GM12874 (cell line): ENCODE data around the gene MYOCD.

Experiments
- TF ChIP-seq, protein P1 (sequence below): IDR thresholded peaks from 2 replicates; pipeline ENCODE4 v1.5.1; 2011; ENCODE audit warnings: low read depth, mild to moderate bottlenecking, control low read depth, low read length, moderate library complexity; ENCODE audit not compliant: insufficient read depth

Gene MYOCD

GRCh38 chr17:12756786-12757185, 91.1 kb downstream of the MYOCD start:
- TF ChIP-seq, protein P1, sequence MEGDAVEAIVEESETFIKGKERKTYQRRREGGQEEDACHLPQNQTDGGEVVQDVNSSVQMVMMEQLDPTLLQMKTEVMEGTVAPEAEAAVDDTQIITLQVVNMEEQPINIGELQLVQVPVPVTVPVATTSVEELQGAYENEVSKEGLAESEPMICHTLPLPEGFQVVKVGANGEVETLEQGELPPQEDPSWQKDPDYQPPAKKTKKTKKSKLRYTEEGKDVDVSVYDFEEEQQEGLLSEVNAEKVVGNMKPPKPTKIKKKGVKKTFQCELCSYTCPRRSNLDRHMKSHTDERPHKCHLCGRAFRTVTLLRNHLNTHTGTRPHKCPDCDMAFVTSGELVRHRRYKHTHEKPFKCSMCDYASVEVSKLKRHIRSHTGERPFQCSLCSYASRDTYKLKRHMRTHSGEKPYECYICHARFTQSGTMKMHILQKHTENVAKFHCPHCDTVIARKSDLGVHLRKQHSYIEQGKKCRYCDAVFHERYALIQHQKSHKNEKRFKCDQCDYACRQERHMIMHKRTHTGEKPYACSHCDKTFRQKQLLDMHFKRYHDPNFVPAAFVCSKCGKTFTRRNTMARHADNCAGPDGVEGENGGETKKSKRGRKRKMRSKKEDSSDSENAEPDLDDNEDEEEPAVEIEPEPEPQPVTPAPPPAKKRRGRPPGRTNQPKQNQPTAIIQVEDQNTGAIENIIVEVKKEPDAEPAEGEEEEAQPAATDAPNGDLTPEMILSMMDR = no peak

DNA sequence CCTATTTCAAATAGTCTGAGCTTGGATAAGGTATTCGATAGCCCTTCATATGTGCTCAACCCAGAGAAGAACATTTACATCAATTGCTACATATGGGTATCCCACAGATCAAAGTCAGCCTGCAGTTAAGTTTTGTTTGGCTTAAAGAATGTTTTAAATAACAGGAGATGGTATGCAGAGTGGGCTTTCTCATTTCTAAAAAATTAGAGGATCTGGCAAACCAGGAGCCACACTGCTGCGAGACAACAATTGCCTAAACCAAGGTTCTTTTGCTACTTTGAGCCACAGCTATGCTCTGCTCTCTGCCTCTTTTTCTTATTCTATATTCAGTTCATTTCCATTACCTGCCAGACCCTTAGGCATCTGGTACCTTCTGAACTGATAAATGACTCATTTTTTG, 93.4 kb downstream of the MYOCD start:
- TF ChIP-seq, protein P1 = no peak

DNA sequence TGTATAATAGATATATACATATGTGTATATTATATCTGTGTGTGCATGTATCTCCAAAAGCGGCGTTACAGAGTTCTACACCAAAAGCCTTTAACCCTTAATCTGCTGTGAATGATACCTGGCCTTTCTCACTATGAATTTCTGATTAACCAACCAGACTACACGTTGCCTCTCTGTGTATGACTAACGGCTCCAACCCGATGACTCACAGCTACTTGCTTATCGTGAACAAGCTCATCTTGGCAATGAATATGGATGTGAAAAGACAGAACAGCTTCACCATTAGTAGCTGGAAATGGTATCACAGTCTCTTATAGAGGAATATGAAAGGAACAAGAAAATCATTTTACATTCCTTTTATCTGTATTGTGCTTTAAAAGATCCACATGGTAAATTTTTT, 99.9 kb downstream of the MYOCD start:
- TF ChIP-seq, protein P1 = no peak

- TF ChIP-seq, protein P1 = no peak
Observed at GRCh38 chr17:12768255-12768654, 102.6 kb downstream of the MYOCD start.

GRCh38 chr17:12769981-12770380, 104.3 kb downstream of the MYOCD start:
- TF ChIP-seq, protein P1 = no peak

GRCh38 chr17:12773153-12773552, 107.5 kb downstream of the MYOCD start:
- TF ChIP-seq, protein P1 = no peak

DNA sequence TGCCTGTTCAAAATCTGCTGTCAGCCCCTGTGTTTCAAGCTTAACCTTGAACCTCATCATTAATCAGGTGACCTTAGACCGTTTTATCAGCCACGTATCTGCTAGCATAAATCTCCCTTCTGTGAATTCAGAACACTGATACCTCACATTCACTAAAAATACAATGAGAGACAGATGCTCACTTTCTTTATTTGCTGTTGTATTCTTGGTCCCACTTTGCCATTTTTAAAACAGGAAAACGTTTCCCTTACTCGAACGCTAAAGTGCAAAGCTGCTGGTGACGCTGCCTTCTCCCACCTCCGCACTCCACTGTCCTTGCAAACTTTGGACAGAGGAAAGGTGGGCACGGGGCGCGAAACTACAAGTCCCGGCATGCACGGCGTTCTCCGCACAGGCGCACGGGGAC, 123.4 kb downstream of the MYOCD start:
- TF ChIP-seq, protein P1 = no peak

DNA sequence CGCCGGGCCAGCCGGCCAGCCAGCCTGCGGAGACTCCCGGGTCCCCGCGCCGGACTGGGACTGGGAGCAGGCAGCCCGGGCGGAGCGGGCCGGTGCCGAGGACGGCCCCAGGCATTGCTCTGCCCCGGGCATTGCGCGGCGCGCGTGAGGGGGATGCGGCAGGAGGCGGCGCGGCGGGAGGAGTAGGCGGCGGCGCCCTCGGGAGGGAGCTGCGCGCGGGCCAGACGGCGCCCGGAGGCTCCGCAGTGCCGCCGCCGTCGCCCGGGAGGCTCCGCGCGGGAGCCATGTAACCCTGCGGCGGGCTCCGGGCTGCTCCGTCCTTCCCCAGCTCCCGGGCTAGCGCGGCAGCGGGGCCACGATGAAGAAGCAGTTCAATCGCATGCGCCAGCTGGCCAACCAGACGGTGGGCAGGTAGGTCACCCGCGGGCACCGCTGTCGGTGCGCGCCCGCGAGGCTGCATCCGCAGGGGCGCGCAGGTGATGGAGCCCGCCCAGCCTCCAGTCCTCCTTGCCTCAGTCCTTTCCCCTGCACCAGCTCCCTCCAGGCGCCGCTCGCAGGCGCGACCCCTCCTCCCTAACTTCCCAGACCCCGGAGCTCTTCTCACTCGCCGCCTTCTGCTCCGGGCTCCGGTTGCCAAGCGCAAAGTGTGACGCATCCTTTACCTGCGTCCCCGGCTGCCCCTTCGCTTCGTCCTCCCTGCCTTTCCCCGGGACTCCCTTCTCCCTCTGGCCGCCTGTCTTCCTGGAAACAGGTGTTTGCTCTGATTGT, 124.0 kb downstream of the MYOCD start, which contains the start of gene ARHGAP44:
ARHGAP44 (plus strand) TSS at position 18 of the 768 bp plus-strand sequence; CDS start at position 359, 341 bp downstream.
- TF ChIP-seq, protein P1 = no peak
